GM06990 (cell line): ENCODE results near the gene CFAP210.

Experiments used
- DNase-seq: peaks from one replicate; pipeline ENCODE4 v3.0.0-alpha.2; 2011; ENCODE audit not compliant: insufficient read length; ENCODE audit errors: extremely low read depth
- H3K27me3 ChIP-seq: replicated peaks from 2 replicates; pipeline ENCODE4 v1.6.0; 2011; ENCODE audit warnings: low read length; ENCODE audit not compliant: control insufficient read depth, insufficient read depth
- H3K36me3 ChIP-seq: 2 replicates; pipeline ENCODE4 v1.5.1; 2011; ENCODE audit warnings: low read length; ENCODE audit not compliant: control insufficient read depth, insufficient read depth
- H3K4me3 ChIP-seq: replicated peaks from 2 replicates; pipeline ENCODE4 v1.5.1; 2011; ENCODE audit warnings: low read depth, mild to moderate bottlenecking, control low read depth, low read length
- TF ChIP-seq, protein P1 (sequence below): IDR thresholded peaks from 2 replicates; pipeline ENCODE4 v1.5.1; 2011; ENCODE audit warnings: low read length, control low read depth, mild to moderate bottlenecking, inconsistent platforms; ENCODE audit not compliant: insufficient read depth, poor library complexity, severe bottlenecking

CFAP210 gene

GRCh38 chr2:169637620-169638019 is 56.6 kb downstream of the CFAP210 start:
- Histone ChIP-seq H3K36me3 (no peaks in the 10 kb centered on the region; the same call in 1 of the 2 replicates), H3K4me3 (no peak overlapping the region), H3K27me3 (no peaks in the 10 kb centered on the region)
- DNase-seq = no peak
- TF ChIP-seq, protein P1, sequence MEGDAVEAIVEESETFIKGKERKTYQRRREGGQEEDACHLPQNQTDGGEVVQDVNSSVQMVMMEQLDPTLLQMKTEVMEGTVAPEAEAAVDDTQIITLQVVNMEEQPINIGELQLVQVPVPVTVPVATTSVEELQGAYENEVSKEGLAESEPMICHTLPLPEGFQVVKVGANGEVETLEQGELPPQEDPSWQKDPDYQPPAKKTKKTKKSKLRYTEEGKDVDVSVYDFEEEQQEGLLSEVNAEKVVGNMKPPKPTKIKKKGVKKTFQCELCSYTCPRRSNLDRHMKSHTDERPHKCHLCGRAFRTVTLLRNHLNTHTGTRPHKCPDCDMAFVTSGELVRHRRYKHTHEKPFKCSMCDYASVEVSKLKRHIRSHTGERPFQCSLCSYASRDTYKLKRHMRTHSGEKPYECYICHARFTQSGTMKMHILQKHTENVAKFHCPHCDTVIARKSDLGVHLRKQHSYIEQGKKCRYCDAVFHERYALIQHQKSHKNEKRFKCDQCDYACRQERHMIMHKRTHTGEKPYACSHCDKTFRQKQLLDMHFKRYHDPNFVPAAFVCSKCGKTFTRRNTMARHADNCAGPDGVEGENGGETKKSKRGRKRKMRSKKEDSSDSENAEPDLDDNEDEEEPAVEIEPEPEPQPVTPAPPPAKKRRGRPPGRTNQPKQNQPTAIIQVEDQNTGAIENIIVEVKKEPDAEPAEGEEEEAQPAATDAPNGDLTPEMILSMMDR = no peak

DNA sequence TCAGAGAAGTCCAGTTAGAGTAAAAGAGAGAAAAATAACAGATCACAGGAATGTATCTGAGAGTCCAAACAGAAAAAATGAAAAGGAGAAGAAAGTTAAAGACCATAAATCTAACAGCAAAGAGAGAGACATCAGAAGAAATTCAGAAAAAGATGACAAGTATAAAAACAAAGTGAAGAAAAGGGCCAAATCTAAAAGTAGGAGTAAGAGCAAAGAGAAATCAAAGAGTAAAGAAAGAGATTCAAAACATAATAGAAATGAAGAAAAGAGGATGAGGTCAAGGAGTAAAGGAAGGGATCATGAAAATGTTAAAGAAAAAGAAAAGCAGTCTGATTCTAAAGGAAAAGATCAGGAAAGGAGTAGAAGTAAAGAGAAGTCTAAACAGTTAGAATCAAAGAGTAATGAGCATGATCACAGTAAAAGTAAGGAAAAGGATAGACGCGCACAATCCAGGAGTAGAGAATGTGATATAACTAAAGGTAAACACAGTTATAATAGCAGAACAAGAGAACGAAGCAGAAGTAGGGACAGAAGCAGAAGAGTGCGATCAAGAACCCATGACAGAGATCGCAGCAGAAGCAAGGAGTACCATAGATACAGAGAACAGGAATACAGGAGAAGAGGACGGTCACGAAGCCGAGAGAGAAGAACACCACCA is 57.6 kb downstream of the CFAP210 start:
- TF ChIP-seq, protein P1 = no peak
- Histone ChIP-seq H3K4me3 (no peak overlapping the region), H3K36me3 (peaks cover under 1% of the 10 kb centered on the region), H3K27me3 (no peaks in the 10 kb centered on the region)
- DNase-seq = no peak

DNA sequence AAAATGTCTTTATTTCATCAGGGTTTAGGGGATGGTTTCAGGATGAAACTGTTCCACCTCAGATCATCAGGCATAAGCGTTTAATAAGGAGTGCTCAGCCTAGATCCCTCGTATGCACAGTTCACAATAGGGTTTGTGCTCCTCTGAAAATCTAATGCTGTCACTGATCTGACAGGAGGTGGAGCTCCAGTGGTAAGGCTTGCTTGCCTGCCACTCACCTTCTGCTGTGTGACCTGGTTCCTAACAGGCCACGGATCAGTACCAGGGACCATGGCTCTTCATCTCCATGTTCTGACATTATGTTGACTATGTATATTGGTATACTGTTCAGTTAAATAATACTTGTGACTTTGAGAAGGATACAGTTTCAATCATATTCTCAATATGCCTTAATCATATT is 68.4 kb downstream of the CFAP210 start:
- H3K36me3 ChIP-seq = peaks cover 4% of the 10 kb centered on the region
- DNase-seq = no peak
- TF ChIP-seq, protein P1 = no peak

GRCh38 chr2:169623235-169623634 is 71.0 kb downstream of the CFAP210 start:
- H3K27me3 ChIP-seq = no peaks in the 10 kb centered on the region
- TF ChIP-seq, protein P1 = no peak
- no peak for DNase-seq
- peaks cover 4% of the 10 kb centered on the region for H3K36me3 ChIP-seq
- H3K4me3 ChIP-seq = no peak overlapping the region

More for the DNA sequence above, 68.4 kb downstream of the CFAP210 start:
- Histone ChIP-seq H3K4me3 (no peak overlapping the region), H3K27me3 (no peaks in the 10 kb centered on the region)

GRCh38 chr2:169620509-169620908 is 73.7 kb downstream of the CFAP210 start:
- peaks cover 2% of the 10 kb centered on the region for H3K36me3 ChIP-seq

More at GRCh38 chr2:169620509-169620908, 73.7 kb downstream of the CFAP210 start:
- no peak overlapping the region for H3K4me3 ChIP-seq
- TF ChIP-seq, protein P1 = no peak
- H3K27me3 ChIP-seq = no peaks in the 10 kb centered on the region
- DNase-seq = no peak
